GM23338 (cell line): Measurements from ENCODE around the gene USP38.

Experiments used
- CTCF ChIP-seq, 2 experiments: fragments of 200-600 bp in 1 of 2; sonication (generic) in 1 of 2; conservative IDR thresholded peaks; 2 replicates each; pipeline versions ENCODE4 v1.5.1 to v1.6.1; 2016 to 2017; ENCODE audit warnings: antibody characterized with exemption in 2 of 2, low read depth in 2 of 2, mild to moderate bottlenecking in 2 of 2, moderate library complexity in 1 of 2
- POLR2AphosphoS5 ChIP-seq: IDR thresholded peaks from 2 replicates; pipeline ENCODE4 v1.6.1; 2016; ENCODE audit warnings: antibody characterized with exemption, low read depth
- STAT1 ChIP-seq: IDR thresholded peaks from one replicate; pipeline ENCODE4 v1.6.1; 2016; ENCODE audit warnings: antibody characterized with exemption; ENCODE audit not compliant: unreplicated experiment

- TF ChIP-seq CTCF (conservative IDR thresholded peaks at IDR 0.05; ENCODE audit: low read depth in 2 of 2): no peak
- TF ChIP-seq STAT1: no peak
- TF ChIP-seq POLR2AphosphoS5: no peak
These were observed 78.1 kb downstream of the USP38 start for GRCh38 chr4:143262838-143263237.
